ENCODE measurements around the gene ADAM10. TPM values are rescaled to one million over a fixed set of nuclear protein-coding genes. Genes with fewer than 3 reads are reported as not detected.

Gene ADAM10

GRCh38 chr15:58539548-58539947, 210.0 kb downstream of the ADAM10 start:
- no peak overlapping the region for H2BK120ac ChIP-seq (ENCODE audit: low read depth, low read length)
- H2AK5ac ChIP-seq (ENCODE audit: low read depth, low read length): no peak overlapping the region
- no peaks in the 10 kb centered on the region for H3K79me1 ChIP-seq (ENCODE audit: low read depth, low read length)
- H4K8ac ChIP-seq (ENCODE audit: low read depth, low read length): no peak overlapping the region
- H3K4me2 ChIP-seq (ENCODE audit: insufficient read depth, low read length, poor library complexity, severe bottlenecking): no peak overlapping the region
- H3K27ac ChIP-seq (replicated peaks; ENCODE audit: low read length): no peak overlapping the region
- DNase-seq (ENCODE audit: low spot score): no peak
- H3K4me1 ChIP-seq (ENCODE audit: control insufficient read depth in 2 of 2, insufficient read depth in 1 of 2, low read depth in 1 of 2, low read length in 2 of 2): peaks cover 5 to 20% of the 10 kb centered on the region in 2 donors
- no peaks in the 10 kb centered on the region for H3K36me3 ChIP-seq (replicated peaks in 1 of 2; ENCODE audit: control insufficient read depth in 2 of 2, insufficient read depth in 2 of 2, low read length in 2 of 2)
- H3K4ac ChIP-seq (ENCODE audit: low read length): no peak overlapping the region
- H3K9ac ChIP-seq (ENCODE audit: low read depth, low read length, poor library complexity): no peak overlapping the region
- no peak overlapping the region for H2BK5ac ChIP-seq (ENCODE audit: low read length)
- no CpG with 5 or more reads among the region's 1 CpG for WGBS, 2 donors (ENCODE audit: extremely low coverage in 2 of 2, insufficient read length in 2 of 2, insufficient replicate concordance in 1 of 2)
- H3K4me3 ChIP-seq (ENCODE audit: low read length in 2 of 2): no peak overlapping the region
- no peak overlapping the region for H2AFZ ChIP-seq (ENCODE audit: low read length)
- H3K27me3 ChIP-seq (ENCODE audit: control insufficient read depth in 3 of 3, insufficient read depth in 3 of 3, low read depth in 1 of 3, low read length in 3 of 3): no peaks in the 10 kb centered on the region
- H3K23ac ChIP-seq (ENCODE audit: low read depth, low read length, poor library complexity): no peak overlapping the region
- H3K18ac ChIP-seq (ENCODE audit: low read length): no peak overlapping the region
- no peak overlapping the region for H2BK12ac ChIP-seq (ENCODE audit: low read length)
- H3K14ac ChIP-seq (ENCODE audit: low read length): no peak overlapping the region
- no peak overlapping the region for H2BK15ac ChIP-seq (ENCODE audit: low read length)
- no peak overlapping the region for H4K91ac ChIP-seq (ENCODE audit: low read depth, low read length, poor library complexity)
- H3K9me3 ChIP-seq (replicated peaks in 1 of 2; ENCODE audit: control insufficient read depth in 2 of 2, insufficient read depth in 1 of 2, low read depth in 1 of 2, low read length in 2 of 2): no peaks in the 10 kb centered on the region

- Histone ChIP-seq H3K23ac (ENCODE audit: low read depth, low read length, poor library complexity) (no peak overlapping the region), H3K4ac (ENCODE audit: low read length) (no peak overlapping the region), H2AK5ac (ENCODE audit: low read depth, low read length) (no peak overlapping the region), H3K27me3 (ENCODE audit: control insufficient read depth in 3 of 3, insufficient read depth in 3 of 3, low read depth in 1 of 3, low read length in 3 of 3) (no peaks in the 10 kb centered on the region), H2BK12ac (ENCODE audit: low read length) (no peak overlapping the region), H4K8ac (ENCODE audit: low read depth, low read length) (no peak overlapping the region), H3K36me3 (replicated peaks in 1 of 2; ENCODE audit: control insufficient read depth in 2 of 2, insufficient read depth in 2 of 2, low read length in 2 of 2) (no peaks in the 10 kb centered on the region), H3K14ac (ENCODE audit: low read length) (no peak overlapping the region), H3K9me3 (replicated peaks in 1 of 2; ENCODE audit: control insufficient read depth in 2 of 2, insufficient read depth in 1 of 2, low read depth in 1 of 2, low read length in 2 of 2) (no peaks in the 10 kb centered on the region), H3K18ac (ENCODE audit: low read length) (no peak overlapping the region), H3K79me1 (ENCODE audit: low read depth, low read length) (no peaks in the 10 kb centered on the region), H2BK120ac (ENCODE audit: low read depth, low read length) (no peak overlapping the region), H4K91ac (ENCODE audit: low read depth, low read length, poor library complexity) (no peak overlapping the region), H3K9ac (ENCODE audit: low read depth, low read length, poor library complexity) (no peak overlapping the region), H2BK15ac (ENCODE audit: low read length) (no peak overlapping the region), H3K4me1 (ENCODE audit: control insufficient read depth in 2 of 2, insufficient read depth in 1 of 2, low read depth in 1 of 2, low read length in 2 of 2) (peaks cover 5 to 20% of the 10 kb centered on the region in 2 donors), H2BK5ac (ENCODE audit: low read length) (no peak overlapping the region), H2AFZ (ENCODE audit: low read length) (no peak overlapping the region), H3K4me3 (ENCODE audit: low read length in 2 of 2) (no peak overlapping the region), H3K4me2 (ENCODE audit: insufficient read depth, low read length, poor library complexity, severe bottlenecking) (no peak overlapping the region), H3K27ac (replicated peaks; ENCODE audit: low read length) (no peak overlapping the region)
- DNase-seq (ENCODE audit: low spot score): no peak
- WGBS, 2 donors (ENCODE audit: extremely low coverage in 2 of 2, insufficient read length in 2 of 2, insufficient replicate concordance in 1 of 2): no CpG with 5 or more reads among the region's 3 CpGs
These were observed 210.6 kb downstream of the ADAM10 start for GRCh38 chr15:58538901-58539300.

Small RNA genes within 50 kb of the gene (small RNA-seq; reads per million reads assigned to genes)
- not detected for gene AC091046.1 (ENCODE audit: insufficient read depth)
- not detected for gene RF00012 (ENCODE audit: insufficient read depth)
